ENCODE data around the gene RANBP3L. TPM values are rescaled to one million over a fixed set of nuclear protein-coding genes. Genes with fewer than 3 reads are reported as not detected.

RANBP3L gene
- total RNA-seq, 3 donors from 2014 or later = 0.11 TPM; not detected in 2

- Mint-ChIP-seq H3K9me3 (no peaks in the 10 kb centered on the region), H3K4me1 (ENCODE audit: low read depth) (peaks cover 45% of the 10 kb centered on the region), H3K36me3 (ENCODE audit: insufficient read depth) (no peaks in the 10 kb centered on the region), H3K27me3 (ENCODE audit: low read depth) (no peaks in the 10 kb centered on the region), H3K4me3 (peak within 1 kb of the TSS; percentile 88)
- ATAC-seq (peak; percentile 87 to 88), DNase-seq (peak; percentile 90)
Measured at GRCh38 chr5:36241631-36242533, 59.8 kb downstream of the RANBP3L start, which contains the start of gene NADK2. Gene NADK2 (minus strand): TSS chr5:36241925. CDS start chr5:36241798, 127 bp downstream.

DNA sequence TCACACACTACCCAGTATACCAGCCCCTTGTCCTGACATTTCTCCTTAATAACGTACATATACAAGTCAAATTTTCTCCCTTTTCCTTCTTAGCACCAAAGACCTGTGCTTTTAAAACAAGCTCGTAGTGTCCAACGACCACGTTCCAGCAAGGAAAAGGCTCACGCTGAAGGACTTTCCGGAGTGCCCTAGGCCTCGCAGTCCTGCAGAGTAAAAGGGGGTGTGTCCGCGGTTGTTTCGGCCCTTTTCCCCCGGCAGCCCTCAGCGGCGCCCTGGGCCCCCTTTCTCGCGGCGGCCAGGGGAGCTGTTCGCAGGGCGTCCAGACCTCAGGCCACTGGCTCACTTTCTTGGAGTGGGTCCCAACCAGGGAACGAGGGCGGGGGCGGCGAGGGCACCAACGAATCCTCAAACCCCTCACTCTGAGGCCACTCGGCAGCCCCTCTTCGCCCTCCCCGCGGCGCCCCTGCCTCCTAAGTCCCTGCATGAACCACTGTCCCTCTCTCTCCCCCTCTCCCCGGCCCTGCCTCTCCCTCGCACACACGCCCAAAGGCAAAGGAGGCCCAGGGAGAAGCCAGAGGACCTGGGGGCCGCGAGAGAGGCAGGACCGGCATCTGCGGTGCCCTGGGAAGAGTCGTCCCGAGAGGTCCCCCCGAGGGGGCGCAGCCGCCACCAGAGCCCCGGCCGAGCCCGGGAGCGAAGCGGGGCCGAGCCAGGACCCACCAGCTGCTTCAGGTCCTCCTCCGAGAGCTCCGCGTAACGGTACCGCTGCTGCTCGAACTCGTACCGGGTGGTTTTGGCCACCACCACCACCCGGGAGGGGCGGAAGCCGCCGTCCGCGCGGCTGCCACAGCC lies 60.7 kb downstream of the RANBP3L start:
- Mint-ChIP-seq H3K4me3 (peak overlapping the region; percentile 84), H3K36me3 (ENCODE audit: insufficient read depth) (no peaks in the 10 kb centered on the region), H3K9me3 (no peaks in the 10 kb centered on the region), H3K4me1 (ENCODE audit: low read depth) (peaks cover 48% of the 10 kb centered on the region), H3K27me3 (ENCODE audit: low read depth) (no peaks in the 10 kb centered on the region)
- ATAC-seq (no peak), DNase-seq (peak; percentile 29)

GRCh38 chr5:36239370-36240293 lies 62.1 kb downstream of the RANBP3L start:
- H3K9me3 Mint-ChIP-seq = no peaks in the 10 kb centered on the region
- peak overlapping the region; percentile 84 for H3K4me3 Mint-ChIP-seq
- ATAC-seq (no peak), DNase-seq (no peak)
- H3K27me3 Mint-ChIP-seq (ENCODE audit: low read depth) = no peaks in the 10 kb centered on the region
- no peaks in the 10 kb centered on the region for H3K36me3 Mint-ChIP-seq (ENCODE audit: insufficient read depth)
- H3K4me1 Mint-ChIP-seq (ENCODE audit: low read depth) = peaks cover 48% of the 10 kb centered on the region

GRCh38 chr5:36238502-36239295 lies 63.0 kb downstream of the RANBP3L start:
- Mint-ChIP-seq H3K9me3 (no peaks in the 10 kb centered on the region), H3K4me3 (no peak overlapping the region), H3K36me3 (ENCODE audit: insufficient read depth) (no peaks in the 10 kb centered on the region), H3K27me3 (ENCODE audit: low read depth) (no peaks in the 10 kb centered on the region), H3K4me1 (ENCODE audit: low read depth) (peaks cover 44% of the 10 kb centered on the region)
- DNase-seq = no peak
- no peak for ATAC-seq

- H3K9me3 Mint-ChIP-seq = no peaks in the 10 kb centered on the region
- H3K36me3 Mint-ChIP-seq (ENCODE audit: insufficient read depth) = no peaks in the 10 kb centered on the region
- H3K27me3 Mint-ChIP-seq (ENCODE audit: low read depth) = no peaks in the 10 kb centered on the region
- no peak overlapping the region for H3K4me3 Mint-ChIP-seq
- peaks cover 35% of the 10 kb centered on the region for H3K4me1 Mint-ChIP-seq (ENCODE audit: low read depth)
- no peak for ATAC-seq
- no peak for DNase-seq
Measured at GRCh38 chr5:36237751-36238150, 64.0 kb downstream of the RANBP3L start.

- Mint-ChIP-seq H3K27me3 (ENCODE audit: low read depth) (no peaks in the 10 kb centered on the region), H3K4me3 (no peak overlapping the region), H3K36me3 (ENCODE audit: insufficient read depth) (no peaks in the 10 kb centered on the region), H3K9me3 (no peaks in the 10 kb centered on the region), H3K4me1 (ENCODE audit: low read depth) (peaks cover 30% of the 10 kb centered on the region)
- ATAC-seq (no peak), DNase-seq (no peak)
Measured at GRCh38 chr5:36236801-36237200, 64.9 kb downstream of the RANBP3L start.

- ATAC-seq (no peak), DNase-seq (no peak)
- no peaks in the 10 kb centered on the region for H3K9me3 Mint-ChIP-seq
- no peak overlapping the region for H3K4me3 Mint-ChIP-seq
- no peaks in the 10 kb centered on the region for H3K36me3 Mint-ChIP-seq (ENCODE audit: insufficient read depth)
- H3K27me3 Mint-ChIP-seq (ENCODE audit: low read depth) = no peaks in the 10 kb centered on the region
- peaks cover 4% of the 10 kb centered on the region for H3K4me1 Mint-ChIP-seq (ENCODE audit: low read depth)
Measured at GRCh38 chr5:36232533-36232932, 69.2 kb downstream of the RANBP3L start.

DNA sequence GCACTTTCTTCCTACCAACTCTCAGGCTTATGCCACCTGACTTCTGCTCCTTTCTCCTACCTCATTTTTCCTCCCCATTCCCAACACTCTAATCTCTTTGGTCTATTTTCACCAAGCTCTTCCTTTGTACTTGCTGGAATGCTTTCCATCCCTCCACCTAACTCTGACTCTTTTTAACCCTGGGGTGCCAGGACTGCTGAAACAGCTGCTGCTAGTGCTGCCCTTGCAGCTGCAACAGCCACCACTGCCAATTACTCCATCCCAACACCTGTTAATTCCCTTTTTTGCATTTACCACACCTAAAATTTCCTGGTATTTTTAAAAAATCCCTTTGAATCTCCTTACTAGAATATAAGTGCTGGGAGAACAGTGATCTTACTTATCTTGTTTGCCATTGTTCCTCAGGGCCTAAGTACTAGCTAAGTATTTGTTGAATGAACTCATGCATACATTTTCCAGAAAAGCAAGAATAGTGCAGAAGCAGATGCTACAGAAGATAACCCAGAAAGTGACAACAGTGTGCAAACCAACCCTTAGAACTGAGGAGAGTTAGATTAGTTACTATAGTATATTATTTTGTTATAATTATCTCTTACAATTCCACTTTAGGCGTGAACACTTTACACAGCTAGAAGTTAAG lies 71.4 kb downstream of the RANBP3L start:
- ATAC-seq (no peak), DNase-seq (no peak)
- Mint-ChIP-seq H3K4me1 (ENCODE audit: low read depth) (no peaks in the 10 kb centered on the region), H3K36me3 (ENCODE audit: insufficient read depth) (peaks cover 7% of the 10 kb centered on the region), H3K9me3 (no peaks in the 10 kb centered on the region), H3K27me3 (ENCODE audit: low read depth) (no peaks in the 10 kb centered on the region), H3K4me3 (no peak overlapping the region)

DNA sequence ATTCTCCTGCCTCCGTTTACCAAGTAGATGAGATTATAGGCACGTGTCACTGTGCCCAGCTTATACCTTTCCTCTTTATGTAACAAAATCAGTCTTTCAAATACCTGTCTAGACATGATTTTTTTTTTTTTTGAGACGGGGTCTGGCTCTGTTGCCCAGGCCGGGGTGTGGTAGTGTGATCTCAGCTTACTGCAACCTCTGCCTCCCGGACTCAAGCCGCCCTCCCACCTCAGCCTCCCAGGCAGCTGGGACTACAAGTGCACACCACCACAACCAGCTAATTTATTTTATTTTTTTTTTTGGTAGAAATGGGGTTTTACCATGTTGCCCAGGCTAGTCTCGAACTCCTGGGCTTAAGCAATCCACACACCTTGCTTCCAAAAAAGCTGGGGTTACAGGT lies 73.2 kb downstream of the RANBP3L start:
- H3K36me3 Mint-ChIP-seq (ENCODE audit: insufficient read depth) = peaks cover 12% of the 10 kb centered on the region
- no peak overlapping the region for H3K4me3 Mint-ChIP-seq
- no peaks in the 10 kb centered on the region for H3K27me3 Mint-ChIP-seq (ENCODE audit: low read depth)
- H3K9me3 Mint-ChIP-seq = no peaks in the 10 kb centered on the region
- no peak for ATAC-seq
- no peaks in the 10 kb centered on the region for H3K4me1 Mint-ChIP-seq (ENCODE audit: low read depth)
- DNase-seq = no peak

GRCh38 chr5:36227046-36227445 lies 74.7 kb downstream of the RANBP3L start:
- Mint-ChIP-seq H3K4me3 (no peak overlapping the region), H3K36me3 (ENCODE audit: insufficient read depth) (peaks cover 12% of the 10 kb centered on the region), H3K4me1 (ENCODE audit: low read depth) (no peaks in the 10 kb centered on the region), H3K27me3 (ENCODE audit: low read depth) (no peaks in the 10 kb centered on the region), H3K9me3 (no peaks in the 10 kb centered on the region)
- no peak for ATAC-seq
- DNase-seq = no peak

GRCh38 chr5:36222620-36223019 lies 79.1 kb downstream of the RANBP3L start:
- H3K4me1 Mint-ChIP-seq (ENCODE audit: low read depth) = no peaks in the 10 kb centered on the region
- H3K9me3 Mint-ChIP-seq = no peaks in the 10 kb centered on the region
- ATAC-seq = no peak
- H3K27me3 Mint-ChIP-seq (ENCODE audit: low read depth) = no peaks in the 10 kb centered on the region
- peaks cover 31% of the 10 kb centered on the region for H3K36me3 Mint-ChIP-seq (ENCODE audit: insufficient read depth)
- no peak overlapping the region for H3K4me3 Mint-ChIP-seq
- no peak for DNase-seq

DNA sequence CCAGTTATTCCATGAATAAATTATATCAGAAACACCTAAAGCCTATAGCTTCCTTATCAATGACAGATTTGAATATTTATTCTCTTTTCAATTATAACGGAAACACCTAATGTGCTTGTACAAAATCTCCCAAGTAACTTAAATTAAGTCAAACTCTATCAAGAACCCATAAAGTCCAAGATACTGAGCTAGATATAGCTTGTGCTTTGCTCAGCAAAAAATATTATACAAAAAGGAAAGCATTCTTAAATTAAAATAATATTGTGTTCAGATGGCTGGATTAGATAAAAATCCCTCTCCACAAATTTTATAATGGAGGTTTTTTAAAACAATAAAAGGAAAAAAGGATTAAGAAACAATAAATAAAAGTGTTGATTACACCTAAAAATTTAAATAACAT lies 83.7 kb downstream of the RANBP3L start:
- Mint-ChIP-seq H3K27me3 (ENCODE audit: low read depth) (no peaks in the 10 kb centered on the region), H3K4me1 (ENCODE audit: low read depth) (no peaks in the 10 kb centered on the region), H3K9me3 (no peaks in the 10 kb centered on the region), H3K4me3 (no peak overlapping the region), H3K36me3 (ENCODE audit: insufficient read depth) (peaks cover 34% of the 10 kb centered on the region)
- ATAC-seq (no peak), DNase-seq (no peak)

GRCh38 chr5:36217567-36217966 lies 84.1 kb downstream of the RANBP3L start:
- DNase-seq = no peak
- H3K9me3 Mint-ChIP-seq = no peaks in the 10 kb centered on the region

More at GRCh38 chr5:36217567-36217966, 84.1 kb downstream of the RANBP3L start:
- no peak for ATAC-seq
- no peaks in the 10 kb centered on the region for H3K27me3 Mint-ChIP-seq (ENCODE audit: low read depth)
- peaks cover 39% of the 10 kb centered on the region for H3K36me3 Mint-ChIP-seq (ENCODE audit: insufficient read depth)
- H3K4me1 Mint-ChIP-seq (ENCODE audit: low read depth) = no peaks in the 10 kb centered on the region
- H3K4me3 Mint-ChIP-seq = no peak overlapping the region

Data from activated T-cell treated with anti-CD3 and anti-CD28 coated beads, Interleukin-2, amount 50 U/mL, for 4 hours (primary cell).